Activated T-cell treated with anti-CD3 and anti-CD28 coated beads, Interleukin-2, amount 50 U/mL, for 4 hours (primary cell): ENCODE data around the gene FRMPD2. TPM values are rescaled to one million over a fixed set of nuclear protein-coding genes. Genes with fewer than 3 reads are reported as not detected.
"Not testable (repeated sequence)": the region's sequence is repeated elsewhere in the genome, so short reads cannot be mapped to it uniquely, and the experiment has no call there.

Experiments
- ATAC-seq, 2 donors: fragments of 200-7000 bp; cut with Tn5 transposase; one replicate each; pipeline ENCODE4 v1.10.0; 2021
- DNase-seq: peaks from one replicate; pipeline ENCODE4 v3.0.0-alpha.2; 2020
- H3K27me3 Mint-ChIP-seq: one replicate; pipeline ENCODE4 v1.8.0; 2021; ENCODE audit warnings: low read depth, mixed read lengths
- H3K36me3 Mint-ChIP-seq: one replicate; pipeline ENCODE4 v1.8.0; 2022; ENCODE audit warnings: mixed read lengths; ENCODE audit not compliant: insufficient read depth
- H3K4me1 Mint-ChIP-seq: one replicate; pipeline ENCODE4 v1.8.0; 2021; ENCODE audit warnings: low read depth, mixed read lengths
- H3K4me3 Mint-ChIP-seq: one replicate; pipeline ENCODE4 v1.8.0; 2021; ENCODE audit warnings: mild to moderate bottlenecking, moderate library complexity, mixed read lengths
- H3K9me3 Mint-ChIP-seq: one replicate; pipeline ENCODE4 v1.8.0; 2021; ENCODE audit warnings: mixed read lengths
- total RNA-seq, 3 donors: library from RNA; stranded (reverse); gene quantifications; one replicate each; pipeline ENCODE4 v1.2.1, GENCODE V29; 2021

The FRMPD2 gene
- total RNA-seq, 3 donors from 2014 or later = not detected

- Mint-ChIP-seq H3K4me1 (no peaks in the 10 kb centered on the region), H3K9me3 (no peaks in the 10 kb centered on the region), H3K4me3 (no peak overlapping the region), H3K27me3 (peaks cover 6% of the 10 kb centered on the region), H3K36me3 (no peaks in the 10 kb centered on the region)
- ATAC-seq (no peak), DNase-seq (no peak)
Observed at GRCh38 chr10:48205918-48206317, 68.6 kb downstream of the FRMPD2 start.

DNA sequence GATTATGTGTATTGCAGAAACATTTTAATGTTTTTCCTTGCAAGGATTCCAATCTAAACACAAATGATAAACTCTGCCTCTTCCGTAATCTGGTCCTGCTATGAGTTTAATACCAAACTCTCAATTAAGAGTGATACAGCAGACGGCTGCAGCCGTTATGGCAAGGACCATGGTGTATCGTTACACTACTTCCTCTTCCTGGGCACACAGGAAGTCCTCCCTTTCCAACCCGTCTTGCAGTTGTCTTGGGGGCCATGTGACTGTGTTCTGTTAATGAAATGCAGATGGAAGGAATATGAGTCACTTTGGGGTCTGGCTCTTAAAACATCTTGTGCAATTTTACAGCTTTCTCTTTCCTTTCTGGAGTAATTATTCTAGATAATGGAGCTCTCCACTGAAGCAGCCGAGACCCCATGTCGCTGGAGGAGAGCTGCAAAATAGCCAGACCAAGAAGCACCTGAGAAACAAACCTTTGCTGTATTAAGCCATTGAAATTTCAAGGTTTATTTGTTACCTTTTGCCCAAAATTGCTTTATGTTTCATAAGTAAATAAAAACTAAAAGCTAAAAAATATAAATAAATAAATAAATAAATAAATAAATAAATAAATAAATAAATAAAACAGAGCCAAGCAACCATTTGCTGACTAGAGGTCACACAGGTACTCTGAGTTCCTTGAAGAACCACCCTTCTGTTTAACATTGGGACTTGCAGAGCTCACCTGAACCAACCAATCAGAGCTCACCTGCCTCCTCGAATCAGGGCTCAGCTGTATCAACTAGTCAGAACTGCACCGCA, 74.7 kb downstream of the FRMPD2 start:
- no peaks in the 10 kb centered on the region for H3K9me3 Mint-ChIP-seq
- H3K27me3 Mint-ChIP-seq = peaks cover 6% of the 10 kb centered on the region
- no peak overlapping the region for H3K4me3 Mint-ChIP-seq
- no peaks in the 10 kb centered on the region for H3K36me3 Mint-ChIP-seq
- ATAC-seq (no peak), DNase-seq (no peak)
- H3K4me1 Mint-ChIP-seq = no peaks in the 10 kb centered on the region

GRCh38 chr10:48197236-48197899, 77.1 kb downstream of the FRMPD2 start:
- ATAC-seq = no peak

DNA sequence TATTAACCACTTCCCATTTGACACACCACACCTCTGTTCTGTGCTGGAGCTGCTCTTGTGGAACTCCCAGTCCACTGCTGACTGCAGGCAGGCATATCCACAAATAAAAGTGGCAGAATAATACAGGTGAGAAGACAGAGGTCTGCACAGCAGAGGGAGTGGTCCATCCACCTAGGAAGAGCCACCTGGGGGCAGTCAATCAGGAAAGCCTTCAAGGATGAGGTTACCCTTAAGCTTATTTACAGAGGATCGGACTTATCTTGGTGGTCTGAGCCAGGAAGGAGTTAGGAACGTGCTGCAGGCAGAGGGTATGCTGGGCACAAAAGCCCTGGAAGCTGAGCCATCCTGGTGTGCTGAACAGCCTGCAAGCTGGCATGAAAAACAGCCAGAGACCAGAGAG, 78.7 kb downstream of the FRMPD2 start:
- ATAC-seq = no peak
- DNase-seq = no peak
- H3K4me1 Mint-ChIP-seq = no peaks in the 10 kb centered on the region
- H3K36me3 Mint-ChIP-seq = no peaks in the 10 kb centered on the region
- H3K4me3 Mint-ChIP-seq = no peak overlapping the region
- H3K27me3 Mint-ChIP-seq = no peaks in the 10 kb centered on the region
- H3K9me3 Mint-ChIP-seq = no peaks in the 10 kb centered on the region

More at GRCh38 chr10:48197236-48197899, 77.1 kb downstream of the FRMPD2 start:
- no peaks in the 10 kb centered on the region for H3K9me3 Mint-ChIP-seq
- no peak for DNase-seq
- no peaks in the 10 kb centered on the region for H3K27me3 Mint-ChIP-seq
- H3K4me3 Mint-ChIP-seq = no peak overlapping the region
- no peaks in the 10 kb centered on the region for H3K4me1 Mint-ChIP-seq
- H3K36me3 Mint-ChIP-seq = no peaks in the 10 kb centered on the region

DNA sequence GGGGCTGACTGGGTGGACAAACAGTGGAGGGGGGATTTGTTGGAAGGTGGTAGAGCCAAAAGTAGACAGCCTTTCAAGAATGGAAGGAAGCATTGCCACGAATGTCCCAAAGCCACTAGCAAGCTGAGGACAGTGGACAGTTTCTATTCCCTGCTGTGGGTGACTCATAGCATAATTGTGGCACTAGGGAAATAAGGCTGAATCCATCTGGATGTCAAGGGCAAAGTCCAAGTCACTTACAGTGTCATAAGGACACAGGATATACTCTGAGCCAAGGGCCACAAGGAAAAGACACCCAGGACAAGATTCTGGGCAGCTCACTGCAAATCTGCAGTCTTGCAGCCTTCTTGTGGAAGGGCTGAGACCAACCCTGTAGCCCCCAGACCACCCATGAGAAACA, 79.7 kb downstream of the FRMPD2 start:
- no peak for DNase-seq
- Mint-ChIP-seq H3K27me3 (no peaks in the 10 kb centered on the region), H3K9me3 (no peaks in the 10 kb centered on the region), H3K4me3 (no peak overlapping the region), H3K36me3 (no peaks in the 10 kb centered on the region), H3K4me1 (no peaks in the 10 kb centered on the region)
- no peak for ATAC-seq

DNA sequence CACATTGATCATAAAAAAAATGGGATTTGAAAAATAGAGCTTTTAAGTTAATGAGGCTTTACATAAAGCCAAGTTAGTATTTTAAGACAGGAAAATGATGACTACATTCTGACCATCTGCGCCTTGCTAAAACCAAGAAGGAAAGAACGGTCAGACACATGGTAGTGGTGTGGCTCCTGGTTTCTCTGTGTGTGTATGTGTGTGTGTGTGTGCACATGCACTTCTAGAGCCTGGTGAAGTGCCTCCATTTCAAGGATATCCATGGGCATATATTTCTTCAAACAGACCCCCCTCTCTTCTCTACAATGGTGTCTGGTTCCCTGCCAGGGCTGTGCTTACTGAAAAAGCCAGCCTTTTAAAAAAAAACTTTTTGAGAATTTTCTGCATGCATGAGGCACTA, 80.9 kb downstream of the FRMPD2 start:
- H3K27me3 Mint-ChIP-seq = no peaks in the 10 kb centered on the region
- ATAC-seq = no peak
- no peaks in the 10 kb centered on the region for H3K4me1 Mint-ChIP-seq
- no peaks in the 10 kb centered on the region for H3K9me3 Mint-ChIP-seq
- no peaks in the 10 kb centered on the region for H3K36me3 Mint-ChIP-seq
- no peak for DNase-seq
- H3K4me3 Mint-ChIP-seq = no peak overlapping the region

DNA sequence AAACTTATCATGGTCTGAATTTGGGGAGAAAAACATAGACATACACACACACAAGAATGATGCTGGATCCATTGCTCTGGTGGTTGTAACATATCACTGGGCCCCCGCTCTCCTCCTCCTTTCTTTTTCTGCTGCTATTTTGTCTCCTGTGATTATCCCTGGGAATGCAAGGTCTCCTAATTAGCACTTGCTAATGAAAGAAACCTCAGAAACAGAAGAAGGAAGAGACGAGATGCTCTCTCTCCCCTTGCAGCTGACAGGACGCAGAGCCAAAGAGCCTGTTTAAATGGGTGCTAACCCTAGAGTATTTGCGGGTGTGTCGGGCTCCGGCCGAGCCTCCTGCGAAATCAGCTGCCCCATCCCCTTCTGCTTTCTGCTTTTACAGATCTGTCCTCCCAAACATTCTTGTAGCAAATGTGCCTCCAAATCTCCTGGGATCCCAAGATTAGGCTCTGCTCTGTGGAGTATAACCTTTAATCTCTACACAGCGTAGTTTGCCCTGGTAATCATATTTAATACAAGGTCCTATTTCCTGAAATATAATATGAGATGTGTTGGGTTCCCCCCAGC, 81.5 kb downstream of the FRMPD2 start:
- Mint-ChIP-seq H3K27me3 (no peaks in the 10 kb centered on the region), H3K9me3 (no peaks in the 10 kb centered on the region), H3K4me1 (no peaks in the 10 kb centered on the region), H3K36me3 (no peaks in the 10 kb centered on the region), H3K4me3 (no peak overlapping the region)
- ATAC-seq (no peak), DNase-seq (no peak)

DNA sequence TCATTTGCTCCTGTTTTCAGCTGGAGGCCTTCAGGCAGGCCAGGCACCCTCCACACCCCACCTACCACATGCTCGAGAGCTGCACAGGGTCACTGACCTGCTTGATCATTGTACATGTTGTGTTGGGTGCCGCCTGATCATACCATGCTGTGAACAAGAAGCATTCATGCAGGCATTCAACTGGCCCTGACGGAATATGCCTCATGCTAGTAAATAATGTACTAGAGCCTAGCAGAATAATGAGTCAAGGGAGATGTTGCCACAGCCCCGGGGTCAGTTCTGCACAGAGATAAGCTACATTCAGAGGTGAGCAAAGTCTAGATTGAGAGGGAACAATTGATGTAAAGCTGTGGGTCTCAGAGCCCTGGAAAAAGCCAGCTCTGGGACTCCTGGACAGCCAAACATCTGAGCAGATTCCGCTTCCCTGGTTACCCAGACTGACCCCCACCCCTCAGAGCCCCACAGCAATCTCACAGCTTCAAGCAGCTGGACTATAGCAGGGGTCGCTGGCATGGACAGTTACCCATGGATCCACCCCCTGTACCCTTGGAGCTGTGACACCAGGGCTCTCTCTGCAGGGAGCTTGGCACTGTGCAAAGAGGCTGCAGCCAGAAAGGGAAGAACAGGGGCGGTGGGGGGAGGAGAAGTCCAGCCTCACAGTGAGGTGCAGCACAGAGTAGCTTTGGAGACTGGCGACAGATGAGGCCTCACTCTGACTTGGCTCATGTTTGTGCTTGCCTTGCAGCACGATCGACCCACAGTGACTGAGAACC, 86.6 kb downstream of the FRMPD2 start:
- no peaks in the 10 kb centered on the region for H3K36me3 Mint-ChIP-seq
- no peaks in the 10 kb centered on the region for H3K27me3 Mint-ChIP-seq
- H3K9me3 Mint-ChIP-seq = no peaks in the 10 kb centered on the region
- ATAC-seq = no peak
- no peaks in the 10 kb centered on the region for H3K4me1 Mint-ChIP-seq
- DNase-seq = no peak
- no peak overlapping the region for H3K4me3 Mint-ChIP-seq

- no peaks in the 10 kb centered on the region for H3K4me1 Mint-ChIP-seq
Observed at GRCh38 chr10:48187126-48187525, 87.4 kb downstream of the FRMPD2 start.

DNA sequence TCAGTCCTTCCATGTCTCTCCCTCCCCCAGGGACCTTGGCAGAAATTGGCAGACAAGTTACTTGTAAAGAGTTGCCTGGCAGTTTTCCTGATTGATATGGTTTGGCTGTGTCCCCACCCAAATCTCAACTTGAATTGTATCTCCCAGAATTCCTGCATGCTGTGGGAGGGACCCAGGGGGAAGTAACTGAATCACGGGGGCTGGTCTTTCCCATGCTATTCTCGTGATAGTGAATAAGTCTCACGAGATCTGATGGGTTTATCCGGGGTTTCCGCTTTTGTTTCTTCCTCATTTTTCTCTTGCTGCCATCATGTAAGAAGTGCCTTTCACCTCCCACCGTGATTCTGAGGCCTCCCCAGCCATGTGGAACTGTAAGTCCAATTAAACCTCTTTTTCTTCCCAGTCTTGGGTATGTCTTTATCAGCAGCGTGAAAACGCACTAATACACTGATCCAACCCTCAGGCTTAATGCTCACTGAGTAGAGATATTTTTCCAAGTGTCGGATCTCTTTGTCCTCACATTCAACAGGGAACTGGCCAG, 88.2 kb downstream of the FRMPD2 start:
- H3K9me3 Mint-ChIP-seq, H3K4me1 Mint-ChIP-seq, H3K36me3 Mint-ChIP-seq, H3K27me3 Mint-ChIP-seq, ATAC-seq, DNase-seq, H3K4me3 Mint-ChIP-seq: not testable (repeated sequence)

More at GRCh38 chr10:48187126-48187525, 87.4 kb downstream of the FRMPD2 start:
- H3K36me3 Mint-ChIP-seq = no peaks in the 10 kb centered on the region
- no peak for DNase-seq
- H3K4me3 Mint-ChIP-seq = no peak overlapping the region
- no peaks in the 10 kb centered on the region for H3K9me3 Mint-ChIP-seq
- H3K27me3 Mint-ChIP-seq = peaks cover 7% of the 10 kb centered on the region
- ATAC-seq = no peak

DNA sequence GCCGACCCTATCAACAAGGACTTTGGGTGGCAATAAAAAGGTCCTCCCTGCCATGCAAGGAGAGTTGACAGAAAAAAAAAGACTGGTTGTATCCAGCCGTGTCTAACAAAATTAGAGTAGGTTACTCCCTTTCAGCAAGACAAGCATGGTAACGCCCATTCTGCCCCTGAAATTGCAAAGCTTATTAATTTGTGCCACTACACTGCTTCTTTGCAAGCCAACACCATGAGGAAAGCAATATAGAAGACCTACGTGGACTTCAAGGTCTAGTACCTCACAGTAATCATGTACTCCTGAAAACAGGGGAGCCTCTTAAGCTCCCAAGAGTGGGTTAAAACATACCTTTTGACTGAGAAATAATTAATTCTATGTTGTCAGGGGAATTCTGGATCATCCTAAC, 90.3 kb downstream of the FRMPD2 start:
- no peaks in the 10 kb centered on the region for H3K4me1 Mint-ChIP-seq

GRCh38 chr10:48172715-48173114, 101.8 kb downstream of the FRMPD2 start:
- not testable (repeated sequence) for H3K9me3 Mint-ChIP-seq, H3K4me1 Mint-ChIP-seq, DNase-seq, H3K36me3 Mint-ChIP-seq, H3K27me3 Mint-ChIP-seq, H3K4me3 Mint-ChIP-seq, ATAC-seq

More for the DNA sequence above, 90.3 kb downstream of the FRMPD2 start:
- no peak overlapping the region for H3K4me3 Mint-ChIP-seq
- ATAC-seq (no peak), DNase-seq (no peak)
- peaks cover 8% of the 10 kb centered on the region for H3K27me3 Mint-ChIP-seq
- no peaks in the 10 kb centered on the region for H3K36me3 Mint-ChIP-seq
- no peaks in the 10 kb centered on the region for H3K9me3 Mint-ChIP-seq

- H3K4me1 Mint-ChIP-seq, ATAC-seq, DNase-seq, H3K9me3 Mint-ChIP-seq, H3K4me3 Mint-ChIP-seq, H3K36me3 Mint-ChIP-seq, H3K27me3 Mint-ChIP-seq: not testable (repeated sequence)
Observed at GRCh38 chr10:48160670-48161069, 113.8 kb downstream of the FRMPD2 start.

GRCh38 chr10:48160163-48160562, 114.3 kb downstream of the FRMPD2 start:
- H3K4me3 Mint-ChIP-seq, H3K36me3 Mint-ChIP-seq, H3K27me3 Mint-ChIP-seq, ATAC-seq, H3K9me3 Mint-ChIP-seq, DNase-seq, H3K4me1 Mint-ChIP-seq: not testable (repeated sequence)
